DMS114 treated with DMSO at 0.1 percent for 48 hours (cell line): Measurements from ENCODE around the gene RABGAP1L.
"Not testable (repeated sequence)": the region's sequence is repeated elsewhere in the genome, so short reads cannot be mapped to it uniquely, and the experiment has no call there.

ENCODE experiments used
- DNase-seq: peaks from one replicate; lab custom pipeline; 2025; ENCODE audit not compliant: unreplicated experiment; lab: John Stamatoyannopoulos, UW

The RABGAP1L gene

GRCh38 chr1:174550296-174550695 lies 391.0 kb downstream of the RABGAP1L start:
- DNase-seq = no peak

DNA sequence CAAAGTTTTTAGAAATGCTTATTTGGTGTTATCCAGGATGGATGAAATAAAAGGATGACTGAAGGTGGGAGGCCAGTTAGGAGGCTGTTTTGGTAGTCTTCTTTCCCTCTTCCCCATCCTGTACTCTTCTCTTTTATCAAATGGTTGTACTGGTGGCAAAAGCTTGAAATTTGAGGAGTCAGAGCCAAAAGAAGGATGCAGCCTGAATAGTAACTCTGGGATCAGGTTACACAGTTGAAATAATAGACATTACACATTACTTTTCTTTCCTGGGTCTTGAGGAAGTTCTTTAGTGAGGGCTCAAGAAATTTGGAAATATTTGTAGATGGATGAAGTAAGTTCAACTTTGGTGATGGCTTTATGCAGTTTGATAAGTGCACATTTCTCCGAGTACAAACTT lies 397.1 kb downstream of the RABGAP1L start:
- DNase-seq = no peak

DNA sequence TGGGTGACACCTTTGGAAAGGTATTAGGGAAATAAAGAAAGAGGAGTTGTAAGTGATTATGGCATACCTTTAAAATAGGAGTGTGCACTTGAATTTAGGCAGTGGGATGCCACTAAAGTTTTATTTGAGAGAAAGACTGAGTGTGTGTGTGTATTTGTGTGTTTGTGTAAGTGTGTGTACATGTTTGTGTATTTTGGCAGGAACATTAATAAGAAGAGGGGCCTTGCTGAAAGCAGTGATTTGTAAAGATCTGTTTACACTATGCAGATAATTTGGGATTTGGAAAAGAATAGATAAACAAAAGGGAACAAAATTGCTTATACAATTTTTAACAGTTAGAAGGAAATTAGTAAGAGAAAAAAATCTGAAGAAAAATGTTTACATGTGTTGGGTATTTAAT lies 409.2 kb downstream of the RABGAP1L start:
- DNase-seq = no peak

- no peak for DNase-seq
Observed at GRCh38 chr1:174569240-174569639, 409.9 kb downstream of the RABGAP1L start.

GRCh38 chr1:174572771-174573170 lies 413.5 kb downstream of the RABGAP1L start:
- DNase-seq = no peak

DNA sequence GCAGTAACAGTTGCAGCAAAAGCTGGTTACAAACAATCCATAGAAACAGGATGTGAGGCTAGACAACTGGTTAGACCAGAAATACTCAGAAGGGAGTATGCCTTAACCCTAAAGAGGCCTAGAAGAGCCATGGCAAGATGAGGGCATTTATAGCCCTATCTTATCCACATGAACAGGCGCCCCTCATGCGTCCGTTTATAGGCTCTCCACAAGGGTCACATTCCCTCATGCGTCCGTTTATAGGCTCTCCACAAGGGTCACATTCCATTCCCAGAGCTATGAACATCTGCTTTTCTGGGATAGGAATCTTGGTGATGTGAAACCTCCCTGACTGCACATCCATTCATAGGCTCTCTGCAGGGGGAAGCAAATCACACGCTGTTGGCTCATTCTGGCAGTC lies 416.8 kb downstream of the RABGAP1L start:
- not testable (repeated sequence) for DNase-seq

DNA sequence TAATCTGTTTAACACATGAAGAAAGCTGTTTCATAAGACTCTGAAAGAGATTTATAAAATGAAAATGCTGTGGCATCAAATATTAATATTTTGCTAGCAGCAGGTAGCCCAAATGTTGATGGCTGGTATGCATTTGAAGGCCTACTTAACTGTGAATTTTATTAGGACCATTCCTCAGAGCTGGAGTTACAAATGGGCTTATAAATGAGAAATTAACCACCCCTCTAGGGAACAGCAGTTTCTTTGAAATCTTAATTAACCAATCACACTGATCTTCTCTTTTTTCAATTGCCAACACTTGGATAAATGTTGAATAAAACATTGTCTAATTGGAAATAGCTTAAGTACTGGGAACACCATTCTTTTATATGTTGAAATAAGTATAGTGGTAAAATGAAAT lies 418.4 kb downstream of the RABGAP1L start:
- no peak for DNase-seq

GRCh38 chr1:174580801-174581200 lies 421.5 kb downstream of the RABGAP1L start:
- DNase-seq = no peak

GRCh38 chr1:174583316-174583715 lies 424.0 kb downstream of the RABGAP1L start:
- no peak for DNase-seq

GRCh38 chr1:174584071-174584470 lies 424.8 kb downstream of the RABGAP1L start:
- DNase-seq = no peak

DNA sequence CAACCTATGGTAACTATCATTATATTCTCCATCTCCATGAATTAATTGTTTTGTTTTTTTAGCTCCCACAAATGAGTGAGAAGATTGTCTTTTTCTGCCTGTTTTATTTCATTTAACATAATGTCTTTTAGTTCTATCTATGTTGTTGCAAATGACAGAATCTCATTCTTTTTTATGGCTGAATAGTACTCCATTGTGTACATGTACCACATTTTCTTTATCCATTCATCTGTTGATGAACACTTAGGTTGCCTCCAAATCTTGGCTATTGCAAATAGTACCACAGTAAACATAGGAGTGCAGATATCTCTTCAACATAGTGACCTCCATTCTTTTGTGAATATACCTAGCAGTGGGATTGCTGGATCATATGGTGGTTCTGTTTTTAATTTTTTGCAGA lies 429.3 kb downstream of the RABGAP1L start:
- not testable (repeated sequence) for DNase-seq

DNA sequence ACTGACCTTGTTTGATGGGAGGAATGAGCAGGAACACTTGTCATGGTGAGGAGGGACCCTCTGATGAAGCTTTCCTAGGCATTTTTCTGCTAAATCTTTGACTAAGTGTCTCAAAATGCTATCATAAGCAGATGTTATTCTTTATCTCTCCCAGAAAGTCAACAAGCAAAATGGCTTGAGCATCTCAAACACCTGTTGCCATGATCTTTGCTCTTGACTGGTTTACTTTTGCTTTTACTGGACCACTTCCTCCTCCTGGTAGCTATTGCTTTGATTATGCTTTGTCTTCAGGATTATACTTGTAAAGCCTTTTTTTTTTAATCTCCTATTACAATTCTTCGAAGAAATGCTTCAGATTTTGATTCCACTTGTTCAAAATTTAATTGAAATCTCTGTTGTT lies 445.9 kb downstream of the RABGAP1L start:
- no peak for DNase-seq

GRCh38 chr1:174606471-174606870 lies 447.2 kb downstream of the RABGAP1L start:
- DNase-seq = no peak

DNA sequence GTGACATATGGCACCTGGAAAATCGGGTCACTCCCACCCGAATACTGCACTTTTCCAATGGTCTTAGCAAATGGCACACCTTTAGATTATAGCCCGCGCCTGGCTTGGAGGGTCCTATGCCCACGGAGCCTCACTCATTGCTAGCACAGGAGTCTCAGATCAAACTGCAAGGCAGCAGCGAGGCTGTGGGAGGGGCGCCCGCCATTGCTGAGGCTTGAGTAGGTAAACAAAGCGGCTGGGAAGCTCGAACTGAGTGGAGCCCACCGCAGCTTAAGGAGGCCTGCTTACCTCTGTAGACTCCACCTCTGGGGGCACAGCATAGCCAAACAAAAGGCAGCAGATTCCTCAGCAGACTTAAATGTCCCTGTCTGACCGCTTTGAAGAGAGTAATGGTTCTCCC lies 458.6 kb downstream of the RABGAP1L start:
- DNase-seq = not testable (repeated sequence)

GRCh38 chr1:174623324-174624035 lies 464.2 kb downstream of the RABGAP1L start:
- DNase-seq = no peak

DNA sequence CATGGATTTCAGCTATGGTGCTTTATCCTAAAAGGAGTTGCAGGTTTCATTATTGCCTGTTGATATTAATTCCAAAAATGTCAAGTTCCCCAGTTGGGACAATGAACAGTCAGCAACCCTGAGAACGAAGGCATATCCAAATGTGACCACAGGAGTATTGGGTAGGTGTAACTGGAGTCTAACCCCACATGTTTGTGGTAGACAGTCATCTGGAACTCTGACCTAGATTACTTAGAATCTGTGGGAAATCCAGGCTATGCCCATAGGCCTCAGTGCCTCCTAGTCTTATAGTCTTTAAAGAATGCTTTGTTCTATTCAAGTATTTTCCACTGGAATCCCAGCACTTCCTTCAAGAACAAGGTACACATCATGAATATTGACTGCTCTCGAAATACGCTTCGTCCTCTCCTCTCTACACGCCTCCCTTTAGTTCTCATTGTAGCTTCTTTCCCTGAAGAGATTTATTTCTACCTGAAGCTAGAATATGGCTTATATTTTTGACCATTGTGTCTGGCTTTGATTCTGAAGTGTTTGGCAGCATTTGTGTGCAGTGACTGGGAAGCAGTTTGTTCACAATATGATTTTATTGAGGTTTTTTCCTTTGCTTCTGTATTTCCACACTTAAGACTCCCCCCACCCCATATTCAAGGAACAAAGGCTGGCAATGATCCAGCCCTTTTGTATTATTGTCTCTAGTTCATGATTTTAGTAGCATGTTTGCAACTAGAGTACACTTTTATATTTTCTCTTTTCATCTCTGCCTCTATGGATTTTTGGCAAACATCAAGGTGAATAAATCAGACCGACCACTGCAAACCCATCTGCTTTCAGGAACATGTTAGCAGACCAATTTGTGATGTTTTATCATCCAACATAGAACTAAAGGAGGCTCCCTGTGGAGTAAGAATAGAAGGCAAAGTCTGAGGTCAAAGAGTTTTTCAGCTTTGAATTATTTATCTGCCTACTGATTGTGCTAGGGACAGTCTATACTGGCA lies 467.0 kb downstream of the RABGAP1L start:
- no peak for DNase-seq

DNA sequence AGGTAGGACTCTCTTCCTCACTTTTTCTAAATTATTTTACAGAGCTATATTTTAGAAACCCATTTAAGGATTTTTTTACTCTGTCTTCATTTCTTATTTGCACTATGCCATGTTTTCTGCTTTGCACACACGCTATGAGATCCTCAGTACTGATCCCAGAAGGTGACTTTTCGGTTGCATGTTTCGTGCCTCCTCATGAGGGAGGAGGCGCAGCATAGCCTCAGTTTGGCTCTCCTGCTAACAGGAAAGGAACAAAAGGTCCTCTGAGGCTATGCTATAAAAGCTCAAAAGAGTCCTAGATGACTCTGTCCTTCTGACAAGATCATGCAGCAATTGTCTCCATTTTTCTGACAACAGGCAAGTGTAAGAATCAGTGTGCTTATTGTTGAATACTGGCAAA lies 478.2 kb downstream of the RABGAP1L start:
- DNase-seq = no peak

- DNase-seq = no peak
Observed at GRCh38 chr1:174639461-174639860, 480.1 kb downstream of the RABGAP1L start.

GRCh38 chr1:174640783-174641182 lies 481.5 kb downstream of the RABGAP1L start:
- no peak for DNase-seq

DNA sequence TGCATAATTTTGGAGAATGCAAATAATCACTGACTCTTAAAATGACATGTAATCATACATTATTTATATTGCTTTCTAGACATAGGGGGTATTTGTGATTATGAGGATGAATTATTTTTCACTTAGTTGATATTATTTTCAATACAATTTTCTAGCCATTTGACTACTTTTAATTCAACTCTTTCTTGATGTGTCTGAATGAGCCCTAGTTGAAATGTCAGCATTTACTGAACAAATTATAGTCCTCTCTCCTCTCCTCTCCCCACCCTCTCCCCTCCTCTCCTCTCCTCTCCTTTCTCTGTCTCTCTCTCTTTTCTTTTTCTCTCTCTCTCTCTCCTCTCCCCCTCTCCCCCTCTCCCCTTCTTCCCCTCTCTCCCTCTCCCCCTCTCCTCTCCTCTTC lies 483.1 kb downstream of the RABGAP1L start:
- DNase-seq = no peak

GRCh38 chr1:174643206-174643605 lies 483.9 kb downstream of the RABGAP1L start:
- no peak for DNase-seq

GRCh38 chr1:174649572-174649971 lies 490.3 kb downstream of the RABGAP1L start:
- not testable (repeated sequence) for DNase-seq
